AG09319 (cell line): ENCODE measurements around the gene TNFAIP2.

Experiments
- DNase-seq: peaks from one replicate; pipeline ENCODE4 v3.0.0-alpha.2; 2010; ENCODE audit warnings: low read depth; ENCODE audit errors: extremely low read depth
- CTCF ChIP-seq: IDR thresholded peaks from 2 replicates; pipeline ENCODE4 v1.5.1; 2011; ENCODE audit warnings: low read depth, mild to moderate bottlenecking, inconsistent platforms, low read length, moderate library complexity

Gene TNFAIP2

GRCh38 chr14:103178521-103178920, 55.3 kb downstream of the TNFAIP2 start:
- TF ChIP-seq CTCF = no peak
- no peak for DNase-seq

GRCh38 chr14:103179094-103179493, 55.8 kb downstream of the TNFAIP2 start:
- no peak for DNase-seq
- TF ChIP-seq CTCF = no peak

GRCh38 chr14:103180331-103180730, 57.1 kb downstream of the TNFAIP2 start:
- no peak for TF ChIP-seq CTCF

GRCh38 chr14:103184046-103184445, 60.8 kb downstream of the TNFAIP2 start:
- no peak for DNase-seq
- TF ChIP-seq CTCF = no peak

More at GRCh38 chr14:103180331-103180730, 57.1 kb downstream of the TNFAIP2 start:
- no peak for DNase-seq

DNA sequence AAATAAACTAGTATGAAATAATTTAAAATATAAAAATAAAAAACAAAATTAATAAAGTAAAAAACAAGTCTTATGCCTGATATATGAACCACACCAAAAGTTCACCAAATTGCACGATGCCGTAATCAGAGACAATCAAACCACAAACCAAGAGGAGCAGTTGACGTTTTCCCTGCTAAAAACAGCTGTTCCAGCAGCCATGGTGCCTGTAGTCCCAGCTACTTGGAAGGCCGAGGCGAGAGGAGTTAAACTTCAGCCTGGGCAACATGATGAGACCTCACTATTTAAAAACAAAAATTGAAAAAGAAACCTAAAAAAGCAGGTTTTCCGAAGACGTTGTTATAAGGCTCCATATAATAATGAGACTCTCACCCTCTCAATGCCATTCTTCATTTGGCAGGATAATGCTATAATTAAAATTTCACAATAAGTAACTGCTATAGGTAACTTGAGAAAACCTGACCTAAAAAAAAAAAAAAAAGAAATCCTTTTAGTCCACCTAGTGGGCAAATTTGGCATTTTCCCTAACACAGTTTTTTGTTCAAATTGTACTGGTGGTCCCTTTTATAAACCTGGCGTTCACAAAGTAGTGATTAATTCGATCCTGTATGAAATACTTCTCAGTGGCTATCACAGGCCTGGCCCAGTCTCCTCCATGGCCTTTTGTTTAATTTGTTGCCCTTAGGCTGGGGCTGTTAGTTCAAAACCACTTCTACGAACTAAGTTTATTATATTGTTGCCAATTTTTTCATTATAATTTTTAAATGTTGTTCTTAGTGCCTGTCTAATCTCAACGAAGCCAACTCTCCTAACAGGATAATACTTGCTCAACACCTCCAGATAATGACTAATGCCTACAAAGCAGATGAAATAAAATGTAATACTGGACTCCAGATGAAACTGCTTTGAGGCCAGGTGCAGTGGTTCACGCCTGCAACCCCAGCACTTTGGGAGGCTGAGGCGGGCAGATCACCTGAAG, 62.1 kb downstream of the TNFAIP2 start:
- peak; percentile 52 for TF ChIP-seq CTCF
- no peak for DNase-seq

DNA sequence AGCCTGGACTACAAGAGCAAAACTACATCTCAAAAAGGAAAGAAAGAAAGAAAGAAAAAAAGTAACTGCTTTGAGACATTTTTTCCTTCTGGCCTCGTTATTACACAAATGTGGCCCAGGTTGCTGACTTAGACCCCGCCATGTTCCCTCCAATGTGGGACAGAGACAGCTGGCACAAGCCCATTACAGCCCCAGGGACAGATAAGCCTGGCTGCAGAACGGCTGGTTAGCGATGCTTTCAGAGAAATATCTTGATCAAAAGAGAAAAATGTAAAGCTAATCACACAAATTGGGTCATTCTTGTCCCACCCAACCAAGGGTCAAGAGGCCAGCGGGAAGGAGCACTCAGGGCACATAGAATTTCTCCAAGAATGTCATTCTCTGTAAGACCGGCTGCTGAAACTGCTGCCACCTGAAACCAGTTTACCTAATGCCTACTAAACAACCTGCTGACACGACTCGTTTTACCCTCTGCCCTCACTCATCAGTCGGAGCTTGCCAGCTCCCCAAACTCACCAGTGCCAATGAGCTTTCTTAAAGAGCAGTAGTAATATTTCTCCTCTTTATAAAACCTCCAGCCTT, 63.1 kb downstream of the TNFAIP2 start:
- DNase-seq = no peak
- TF ChIP-seq CTCF = no peak
